Gastrocnemius medialis (tissue), 4 donors: ENCODE measurements around the gene PRKCA.

ENCODE experiments used
- POLR2A ChIP-seq, 2 donors: fragments of 450-650 bp; IDR thresholded peaks; one replicate each; pipeline ENCODE4 v1.6.1; 2017; ENCODE audit warnings: antibody characterized with exemption in 2 of 2, mild to moderate bottlenecking in 2 of 2, moderate library complexity in 2 of 2
- TF ChIP-seq, protein P1 (sequence below), 5 experiments: fragments of 450-650 bp in 3 of 5; fragments of 200-600 bp in 2 of 5; sonication (generic) in 2 of 5; IDR thresholded peaks in 4 of 5; conservative IDR thresholded peaks in 1 of 5; 1 replicate in 4 of 5; 2 replicates in 1 of 5; pipeline ENCODE4 v1.5.1; 2016 to 2019; ENCODE audit warnings: antibody characterized with exemption in 5 of 5, mild to moderate bottlenecking in 3 of 5, moderate library complexity in 3 of 5

GRCh38 chr17:66272811-66273585 lies 29.4 kb upstream of the PRKCA start:
- TF ChIP-seq, protein P1, sequence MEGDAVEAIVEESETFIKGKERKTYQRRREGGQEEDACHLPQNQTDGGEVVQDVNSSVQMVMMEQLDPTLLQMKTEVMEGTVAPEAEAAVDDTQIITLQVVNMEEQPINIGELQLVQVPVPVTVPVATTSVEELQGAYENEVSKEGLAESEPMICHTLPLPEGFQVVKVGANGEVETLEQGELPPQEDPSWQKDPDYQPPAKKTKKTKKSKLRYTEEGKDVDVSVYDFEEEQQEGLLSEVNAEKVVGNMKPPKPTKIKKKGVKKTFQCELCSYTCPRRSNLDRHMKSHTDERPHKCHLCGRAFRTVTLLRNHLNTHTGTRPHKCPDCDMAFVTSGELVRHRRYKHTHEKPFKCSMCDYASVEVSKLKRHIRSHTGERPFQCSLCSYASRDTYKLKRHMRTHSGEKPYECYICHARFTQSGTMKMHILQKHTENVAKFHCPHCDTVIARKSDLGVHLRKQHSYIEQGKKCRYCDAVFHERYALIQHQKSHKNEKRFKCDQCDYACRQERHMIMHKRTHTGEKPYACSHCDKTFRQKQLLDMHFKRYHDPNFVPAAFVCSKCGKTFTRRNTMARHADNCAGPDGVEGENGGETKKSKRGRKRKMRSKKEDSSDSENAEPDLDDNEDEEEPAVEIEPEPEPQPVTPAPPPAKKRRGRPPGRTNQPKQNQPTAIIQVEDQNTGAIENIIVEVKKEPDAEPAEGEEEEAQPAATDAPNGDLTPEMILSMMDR (IDR thresholded peaks at IDR 0.05 in 4 of 5, conservative IDR thresholded peaks at IDR 0.05 in 1 of 5): no peak
- no peak for TF ChIP-seq POLR2A (IDR thresholded peaks at IDR 0.05)
